HUES64 (cell line): ENCODE data around the gene MRGPRD.

ENCODE experiments used
- H3K27ac ChIP-seq: 2 replicates; pipeline ENCODE4 v1.7.0; 2013; ENCODE audit warnings: low read depth, low read length, inconsistent platforms
- H3K27me3 ChIP-seq: 2 replicates; pipeline ENCODE4 v1.6.1; 2013; ENCODE audit warnings: mild to moderate bottlenecking, low read length; ENCODE audit not compliant: insufficient read depth
- H3K36me3 ChIP-seq: 2 replicates; pipeline ENCODE4 v1.6.1; 2013; ENCODE audit warnings: mild to moderate bottlenecking, low read length; ENCODE audit not compliant: insufficient read depth
- H3K4me1 ChIP-seq: 2 replicates; pipeline ENCODE4 v1.6.1; 2013; ENCODE audit warnings: mild to moderate bottlenecking, low read length, moderate library complexity; ENCODE audit not compliant: insufficient read depth
- H3K4me3 ChIP-seq: 2 replicates; pipeline ENCODE4 v1.5.1; 2013; ENCODE audit warnings: mild to moderate bottlenecking, low read length, moderate library complexity
- H3K9ac ChIP-seq: 2 replicates; pipeline ENCODE4 v1.6.1; 2013; ENCODE audit warnings: mild to moderate bottlenecking, low read depth, low read length
- H3K9me3 ChIP-seq: 2 replicates; pipeline ENCODE4 v1.6.1; 2013; ENCODE audit warnings: low read depth, low read length; ENCODE audit not compliant: insufficient read depth
- WGBS: fragments of 150-250, 120-280 bp; methylation state at CpG from one replicate; pipeline ENCODE4 v1.1.7; 2013; ENCODE audit warnings: missing lambda C conversion rate; 5-methylcytosine and 5-hydroxymethylcytosine counted together

Gene MRGPRD

DNA sequence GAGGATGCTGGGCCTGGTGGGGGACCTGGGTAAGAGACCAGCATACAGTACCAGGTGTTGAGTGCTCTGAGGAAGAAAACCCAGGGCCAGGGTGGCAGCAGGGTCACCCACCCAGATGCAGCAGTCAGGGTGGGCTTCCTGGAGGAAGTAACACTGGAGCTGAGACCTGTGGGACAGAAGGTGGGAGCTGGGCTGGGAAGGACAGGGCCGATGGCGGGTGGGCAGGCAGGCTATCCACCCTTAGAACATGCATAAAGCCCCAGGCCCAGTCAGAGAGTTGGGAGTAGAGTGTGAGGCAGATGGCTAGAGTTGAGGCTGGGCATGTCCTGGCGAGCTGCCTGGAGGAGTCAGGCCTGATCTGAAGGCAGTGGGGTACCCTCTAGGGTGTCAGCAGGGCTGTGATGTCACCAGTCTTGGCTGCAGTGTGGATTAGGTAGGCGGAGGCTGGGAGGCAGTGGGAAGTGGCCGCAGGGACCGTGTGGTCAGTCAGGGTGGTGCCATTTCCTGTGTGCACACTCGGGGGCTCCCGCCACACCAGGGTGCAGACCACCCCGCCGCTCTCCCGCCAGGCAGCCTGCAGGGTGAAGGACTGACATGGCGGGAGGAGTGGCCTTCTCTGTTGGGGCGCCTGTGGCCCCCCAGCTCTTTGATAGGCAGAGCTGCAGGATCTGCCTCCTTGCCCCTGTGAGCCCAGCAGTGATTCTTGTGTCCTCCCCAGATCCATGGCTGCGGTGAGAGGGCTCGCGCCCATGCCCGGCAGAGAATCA lies 41.8 kb downstream of the MRGPRD start:
- H3K9ac ChIP-seq, result no peak overlapping the region
- no peak overlapping the region for H3K4me3 ChIP-seq
- no peak overlapping the region for H3K27ac ChIP-seq
- 89% methylated on average over 17 of the region's 17 CpGs for WGBS
- no peaks in the 10 kb centered on the region for H3K9me3 ChIP-seq
- H3K27me3 ChIP-seq, result no peaks in the 10 kb centered on the region
- no peaks in the 10 kb centered on the region for H3K4me1 ChIP-seq
- peaks cover 52% of the 10 kb centered on the region for H3K36me3 ChIP-seq

DNA sequence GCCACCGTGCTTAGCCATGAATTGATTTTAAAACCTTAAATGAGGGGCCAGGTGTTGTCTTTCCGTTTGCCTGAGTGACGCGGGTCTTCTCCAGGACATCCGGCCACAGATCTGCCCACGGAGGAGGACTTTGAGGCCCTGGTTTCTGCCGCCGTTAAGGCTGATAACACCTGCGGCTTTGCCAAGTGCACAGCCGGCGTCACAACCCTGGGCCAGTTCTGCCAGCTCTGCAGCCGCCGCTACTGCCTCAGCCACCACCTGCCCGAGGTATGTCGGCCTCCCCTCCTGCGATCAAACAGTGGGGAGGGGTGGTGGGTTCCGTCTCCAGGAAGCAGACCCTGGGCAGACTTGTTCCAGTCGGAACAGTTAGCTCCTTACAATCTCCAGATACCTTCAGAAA lies 42.7 kb downstream of the MRGPRD start:
- no peaks in the 10 kb centered on the region for H3K4me1 ChIP-seq
- 91% methylated on average over 18 of the region's 18 CpGs for WGBS
- no peaks in the 10 kb centered on the region for H3K9me3 ChIP-seq
- H3K27ac ChIP-seq, result no peak overlapping the region
- peaks cover 54% of the 10 kb centered on the region for H3K36me3 ChIP-seq
- no peak overlapping the region for H3K9ac ChIP-seq
- H3K27me3 ChIP-seq, result no peaks in the 10 kb centered on the region
- H3K4me3 ChIP-seq, result no peak overlapping the region

DNA sequence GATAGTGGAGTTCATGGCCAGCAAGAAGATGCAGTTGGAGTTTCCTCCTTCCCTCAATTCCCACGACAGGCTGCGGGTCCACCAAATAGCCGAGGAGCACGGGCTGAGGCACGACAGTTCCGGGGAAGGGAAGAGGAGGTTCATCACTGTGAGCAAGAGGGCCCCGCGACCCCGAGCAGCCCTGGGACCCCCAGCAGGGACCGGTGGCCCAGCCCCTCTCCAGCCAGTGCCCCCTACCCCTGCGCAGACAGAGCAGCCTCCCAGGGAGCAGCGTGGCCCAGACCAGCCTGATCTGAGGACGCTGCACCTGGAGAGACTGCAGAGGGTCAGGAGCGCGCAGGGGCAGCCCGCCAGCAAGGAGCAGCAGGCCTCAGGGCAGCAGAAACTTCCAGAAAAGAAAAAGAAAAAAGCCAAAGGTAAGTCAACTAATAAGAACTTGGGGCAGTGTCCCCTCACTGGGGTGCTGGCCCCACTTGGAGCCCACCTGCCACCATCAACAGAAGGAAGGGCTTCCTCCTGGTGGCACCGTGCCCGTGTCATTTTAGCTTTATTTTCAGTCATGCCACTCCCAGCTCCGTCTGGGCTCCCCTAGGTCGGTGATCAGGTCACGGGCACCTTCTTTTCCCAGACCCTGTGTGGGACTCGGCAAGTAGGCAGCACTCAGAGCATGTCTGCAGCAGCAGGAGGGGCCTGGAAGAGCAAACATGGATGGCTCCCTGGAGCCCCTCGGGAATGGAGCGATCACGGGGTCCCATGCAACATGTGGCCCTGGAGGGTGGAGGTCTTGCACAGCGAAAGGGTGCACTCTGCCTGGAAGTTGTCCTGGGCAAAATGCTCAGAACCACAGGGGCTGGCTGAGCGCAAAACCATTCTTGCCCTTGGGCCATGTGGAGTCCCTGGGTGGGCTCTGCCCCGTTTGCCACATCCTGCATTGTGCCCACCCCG lies 43.8 kb downstream of the MRGPRD start:
- Histone ChIP-seq H3K9ac (no peak overlapping the region), H3K9me3 (no peaks in the 10 kb centered on the region), H3K27me3 (no peaks in the 10 kb centered on the region), H3K4me1 (no peaks in the 10 kb centered on the region), H3K4me3 (no peak overlapping the region), H3K36me3 (peaks cover 54% of the 10 kb centered on the region), H3K27ac (no peak overlapping the region)
- 94% methylated on average over 29 of the region's 29 CpGs for WGBS

DNA sequence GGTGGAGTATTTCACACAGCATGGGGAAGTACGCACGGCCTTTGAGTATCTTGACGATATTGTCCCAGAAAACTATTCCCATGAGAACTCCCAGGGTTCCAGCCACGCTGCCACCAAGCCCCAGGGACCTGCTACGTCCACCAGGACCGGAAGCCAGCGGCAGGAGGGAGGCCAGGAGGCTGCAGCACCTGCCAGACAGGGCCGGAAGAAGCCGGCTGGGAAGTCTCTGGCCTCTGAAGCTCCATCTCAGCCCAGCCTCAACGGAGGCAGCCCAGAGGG lies 44.5 kb downstream of the MRGPRD start:
- WGBS, result 97% methylated on average over 10 of the region's 10 CpGs
- no peak overlapping the region for H3K27ac ChIP-seq

DNA sequence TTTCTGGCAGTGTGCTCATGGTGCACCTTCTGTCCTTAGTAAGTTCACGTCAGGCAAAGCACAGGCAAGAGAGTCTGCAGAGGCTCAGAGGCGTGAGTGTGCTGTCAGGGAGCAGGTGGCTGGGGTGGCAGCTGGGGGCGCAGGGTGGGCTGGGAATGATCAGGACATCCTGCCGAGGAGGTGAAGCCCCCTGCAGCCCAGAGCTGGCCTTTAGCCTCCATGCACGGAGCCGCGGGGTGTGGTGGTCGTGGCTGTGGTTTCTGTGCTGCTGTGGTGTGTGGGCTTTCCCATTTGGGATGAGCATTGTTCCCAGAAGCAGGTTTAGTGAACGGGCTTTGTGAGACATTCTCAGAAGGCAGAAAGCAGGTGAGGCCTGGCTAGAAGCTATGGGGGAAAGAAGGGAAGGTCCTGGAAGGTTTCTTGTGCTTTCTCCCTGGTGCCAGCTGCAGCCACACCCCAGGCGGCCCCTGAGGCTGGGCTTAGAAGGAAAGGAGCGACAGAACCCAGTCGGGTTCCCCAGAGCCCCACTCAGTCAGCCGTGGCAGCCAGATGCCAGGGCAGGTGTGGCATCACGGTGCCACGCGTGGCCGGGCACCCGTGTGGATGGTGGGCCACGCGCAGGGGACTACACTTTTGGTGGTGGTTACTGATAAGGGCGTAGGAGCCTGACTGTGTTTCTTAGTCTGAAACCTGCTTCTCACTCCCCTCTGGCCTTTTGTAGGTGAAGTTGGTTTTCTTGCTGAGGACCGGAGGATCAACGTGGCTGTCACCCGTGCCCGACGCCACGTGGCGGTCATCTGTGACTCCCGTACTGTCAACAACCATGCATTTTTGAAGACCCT lies 45.0 kb downstream of the MRGPRD start:
- Histone ChIP-seq H3K4me1 (no peaks in the 10 kb centered on the region), H3K27ac (no peak overlapping the region), H3K4me3 (no peak overlapping the region), H3K36me3 (peaks cover 56% of the 10 kb centered on the region), H3K27me3 (no peaks in the 10 kb centered on the region), H3K9me3 (no peaks in the 10 kb centered on the region), H3K9ac (no peak overlapping the region)
- WGBS, result 97% methylated on average over 29 of the region's 29 CpGs

More for the DNA sequence above, 44.5 kb downstream of the MRGPRD start:
- Histone ChIP-seq H3K4me3 (no peak overlapping the region), H3K9me3 (no peaks in the 10 kb centered on the region), H3K27me3 (no peaks in the 10 kb centered on the region), H3K9ac (no peak overlapping the region), H3K36me3 (peaks cover 54% of the 10 kb centered on the region), H3K4me1 (no peaks in the 10 kb centered on the region)

DNA sequence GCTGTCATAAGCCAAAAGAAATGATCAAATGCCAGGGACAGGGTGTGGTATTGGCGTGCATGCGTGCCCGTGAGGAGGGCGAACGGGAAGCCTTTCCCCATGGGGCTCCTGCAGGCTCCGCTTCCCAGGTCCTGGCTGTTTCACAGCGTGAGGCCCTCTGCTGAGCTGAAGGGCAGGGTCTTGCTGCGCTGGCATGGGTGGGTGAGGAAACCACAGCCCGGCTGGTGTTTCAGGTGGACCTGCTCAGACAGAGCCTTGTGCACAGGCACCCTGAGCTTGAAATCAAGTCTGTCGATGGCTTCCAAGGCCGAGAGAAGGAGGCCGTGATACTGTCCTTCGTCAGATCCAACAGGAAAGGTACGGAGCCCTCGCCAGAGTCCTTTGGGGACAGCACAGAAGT lies 45.7 kb downstream of the MRGPRD start:
- Histone ChIP-seq H3K9me3 (no peaks in the 10 kb centered on the region), H3K27ac (no peak overlapping the region), H3K9ac (no peak overlapping the region), H3K36me3 (peaks cover 63% of the 10 kb centered on the region), H3K4me1 (no peaks in the 10 kb centered on the region), H3K27me3 (no peaks in the 10 kb centered on the region), H3K4me3 (no peak overlapping the region)
- WGBS, result 94% methylated on average over 15 of the region's 15 CpGs

DNA sequence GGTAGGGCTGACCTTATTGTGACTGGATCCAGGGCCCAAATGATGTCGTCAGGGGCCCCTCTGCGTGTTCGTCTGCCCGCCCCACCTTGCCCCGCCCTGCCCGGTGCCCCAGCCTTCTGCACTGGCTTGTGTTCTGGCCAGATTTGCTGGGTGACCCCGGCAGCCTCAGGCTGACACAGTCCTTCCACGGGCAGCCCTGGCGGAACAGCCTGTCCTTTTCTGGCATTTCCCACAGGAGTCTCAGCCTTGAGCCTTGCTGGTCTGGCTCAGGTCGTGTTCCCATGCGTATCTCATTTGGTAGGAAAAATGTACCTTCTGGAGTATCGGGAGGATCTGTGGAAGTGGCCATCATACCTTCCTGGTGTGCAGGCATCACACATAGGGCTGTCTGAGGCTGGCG lies 46.1 kb downstream of the MRGPRD start:
- Histone ChIP-seq H3K9me3 (no peaks in the 10 kb centered on the region), H3K27me3 (no peaks in the 10 kb centered on the region), H3K36me3 (peaks cover 67% of the 10 kb centered on the region), H3K4me1 (no peaks in the 10 kb centered on the region), H3K9ac (no peak overlapping the region), H3K27ac (no peak overlapping the region), H3K4me3 (no peak overlapping the region)
- WGBS, result 95% methylated on average over 13 of the region's 13 CpGs

DNA sequence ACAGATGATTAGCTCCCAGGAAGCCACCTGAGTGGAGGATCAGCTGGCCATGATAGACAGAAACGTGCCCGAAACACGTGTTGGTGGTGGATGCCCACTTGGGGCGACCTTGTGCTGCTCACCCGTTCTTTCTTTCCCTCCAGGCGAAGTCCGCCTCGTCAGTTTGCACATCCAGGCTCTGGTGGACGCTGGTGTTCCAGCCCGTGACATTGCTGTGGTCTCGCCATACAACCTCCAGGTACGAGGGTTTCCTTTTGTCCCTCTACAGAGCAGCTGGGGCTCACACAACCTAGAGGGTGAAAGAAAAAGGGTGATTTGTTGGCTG lies 46.5 kb downstream of the MRGPRD start:
- H3K4me1 ChIP-seq, result no peaks in the 10 kb centered on the region
- H3K4me3 ChIP-seq, result no peak overlapping the region
- H3K36me3 ChIP-seq, result peaks cover 71% of the 10 kb centered on the region
- H3K27ac ChIP-seq, result no peak overlapping the region
- no peaks in the 10 kb centered on the region for H3K9me3 ChIP-seq
- H3K27me3 ChIP-seq, result no peaks in the 10 kb centered on the region
- H3K9ac ChIP-seq, result no peak overlapping the region
- 96% methylated on average over 12 of the region's 12 CpGs for WGBS

DNA sequence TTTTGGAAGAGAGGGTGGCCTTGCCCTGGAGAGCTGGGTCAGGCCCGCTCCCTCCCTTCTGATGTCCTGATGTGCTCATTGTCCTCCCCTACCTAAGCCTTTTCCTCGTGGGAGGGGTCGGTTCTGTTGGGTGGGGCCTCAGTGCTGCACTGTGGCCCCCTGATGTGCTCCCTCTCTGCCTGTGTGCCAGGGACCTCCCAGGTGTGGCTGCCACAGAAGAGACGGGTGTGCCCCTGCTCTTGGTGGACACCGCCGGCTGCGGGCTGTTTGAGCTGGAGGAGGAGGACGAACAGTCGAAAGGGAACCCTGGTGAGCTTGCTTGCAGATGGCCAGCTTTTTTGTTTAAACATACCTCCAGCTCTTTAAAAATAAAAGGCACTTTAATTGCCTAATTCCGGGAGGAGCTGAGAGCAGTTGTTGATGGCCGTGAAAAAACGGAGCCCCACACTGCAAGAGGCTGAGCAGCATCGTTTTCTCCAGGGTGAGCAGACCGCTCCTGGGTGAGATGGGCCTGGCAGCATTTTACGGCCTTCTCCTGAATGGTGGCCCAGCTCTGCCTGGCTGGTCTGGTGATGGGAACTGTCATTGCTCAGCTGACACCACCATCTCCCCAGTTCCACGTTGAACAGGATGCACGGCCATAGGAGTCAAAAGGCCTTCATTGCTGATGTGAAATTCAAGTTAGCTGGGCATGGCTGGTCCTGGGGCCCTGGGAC lies 47.0 kb downstream of the MRGPRD start:
- Histone ChIP-seq H3K4me3 (no peak overlapping the region), H3K27ac (no peak overlapping the region), H3K9me3 (no peaks in the 10 kb centered on the region), H3K4me1 (no peaks in the 10 kb centered on the region), H3K9ac (no peak overlapping the region), H3K27me3 (no peaks in the 10 kb centered on the region), H3K36me3 (peaks cover 72% of the 10 kb centered on the region)
- WGBS, result 91% methylated on average over 17 of the region's 17 CpGs

DNA sequence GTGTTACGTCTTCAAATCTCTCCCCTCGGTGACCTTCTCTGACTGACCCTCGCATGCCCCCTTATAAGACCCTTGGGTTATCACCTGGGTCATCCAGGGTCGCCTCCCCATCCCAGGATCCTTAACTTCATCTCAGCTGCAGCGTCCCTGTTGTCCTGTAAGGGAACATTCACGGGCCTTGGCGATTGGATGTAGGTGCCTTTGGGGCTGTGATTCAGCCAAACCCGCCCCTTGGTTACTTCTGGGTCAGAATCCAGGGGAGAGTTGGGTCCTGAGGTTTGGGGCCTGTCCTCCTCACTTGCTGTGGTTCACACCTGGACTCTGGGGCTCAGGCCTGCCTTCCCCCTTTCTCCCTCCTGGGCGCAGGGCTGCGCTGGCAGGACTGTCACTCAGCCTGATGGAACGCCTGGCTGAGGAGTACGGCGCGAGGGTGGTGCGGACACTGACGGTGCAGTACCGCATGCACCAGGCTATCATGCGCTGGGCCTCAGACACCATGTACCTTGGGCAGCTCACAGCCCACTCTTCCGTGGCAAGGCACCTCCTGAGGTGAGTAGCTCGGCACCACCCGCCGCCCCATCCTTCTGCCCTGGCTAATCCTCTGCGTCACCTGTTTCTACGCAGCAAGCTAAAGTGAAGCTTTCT lies 47.7 kb downstream of the MRGPRD start:
- no peak overlapping the region for H3K27ac ChIP-seq
- no peak overlapping the region for H3K9ac ChIP-seq
- no peaks in the 10 kb centered on the region for H3K9me3 ChIP-seq
- H3K36me3 ChIP-seq, result peaks cover 72% of the 10 kb centered on the region
- WGBS, result 95% methylated on average over 24 of the region's 24 CpGs
- no peaks in the 10 kb centered on the region for H3K27me3 ChIP-seq
- H3K4me1 ChIP-seq, result no peaks in the 10 kb centered on the region
- H3K4me3 ChIP-seq, result no peak overlapping the region
